ENCODE measurements around the gene GARIN5A.

GARIN5A gene

DNA sequence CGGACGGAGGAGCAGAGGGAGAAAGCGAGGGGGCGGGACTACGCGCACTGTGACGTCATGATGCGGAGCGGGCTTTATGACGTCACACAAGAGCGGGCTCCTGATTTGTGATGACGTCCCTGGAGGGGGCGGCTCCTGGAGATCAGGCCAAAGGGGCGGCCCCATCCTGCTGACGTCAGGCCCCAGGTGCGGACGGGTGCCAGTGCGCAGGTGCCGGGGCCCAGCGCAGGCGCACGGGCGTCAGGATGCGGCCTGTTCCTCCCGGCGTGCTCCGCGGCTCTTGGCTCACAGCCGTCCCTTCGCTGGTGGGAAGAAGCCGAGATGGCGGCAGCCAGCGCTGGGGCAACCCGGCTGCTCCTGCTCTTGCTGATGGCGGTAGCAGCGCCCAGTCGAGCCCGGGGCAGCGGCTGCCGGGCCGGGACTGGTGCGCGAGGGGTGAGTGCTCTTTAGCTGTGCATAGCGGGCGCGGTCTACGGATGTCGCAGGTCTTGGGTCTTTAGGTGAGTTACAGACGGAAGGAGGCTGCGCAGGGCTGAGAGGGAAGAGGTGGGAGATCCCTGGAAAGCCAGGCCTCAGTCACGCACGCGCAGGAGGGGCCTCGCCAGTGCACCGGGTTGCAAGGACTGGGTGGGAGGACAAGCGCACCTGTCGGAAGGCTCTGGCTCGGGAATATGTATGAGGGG, at the start of gene GARIN5A, which contains the start of gene EMC10:
Gene GARIN5A (minus strand): TSS at position 625 of the 683 bp plus-strand sequence. CDS start 460 bp downstream, at position 165.
Gene EMC10 (plus strand): TSS at position 284 of the 683 bp plus-strand sequence. CDS start 38 bp downstream, at position 322.
- peak; percentile 94 to 95 for DNase-seq (ENCODE audit: low read depth in 2 of 2)

DNA sequence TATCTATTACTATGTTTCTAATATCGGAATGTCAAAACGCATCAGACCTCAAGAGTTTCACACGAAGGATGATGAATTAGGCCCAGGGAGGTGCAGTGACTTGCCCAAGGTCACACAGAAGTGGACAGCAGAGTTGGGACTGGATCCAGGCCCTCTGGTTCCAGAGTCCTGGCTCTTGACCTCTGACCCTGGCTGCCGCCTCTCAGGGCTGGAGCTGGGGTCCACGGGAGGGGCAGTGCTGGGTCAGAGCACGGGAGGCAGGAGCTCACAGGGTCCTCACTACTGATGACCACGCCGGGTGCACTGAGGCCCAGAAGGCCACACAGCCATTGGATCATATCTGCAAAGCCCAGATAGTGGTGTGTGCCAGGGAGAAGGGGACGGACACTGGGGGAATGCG, 46.2 kb upstream of the GARIN5A start:
- no peak for DNase-seq (ENCODE audit: low read depth in 2 of 2)

GRCh38 chr19:50520822-50521465, 44.3 kb upstream of the GARIN5A start:
- no peak for DNase-seq (ENCODE audit: low read depth in 2 of 2)

DNA sequence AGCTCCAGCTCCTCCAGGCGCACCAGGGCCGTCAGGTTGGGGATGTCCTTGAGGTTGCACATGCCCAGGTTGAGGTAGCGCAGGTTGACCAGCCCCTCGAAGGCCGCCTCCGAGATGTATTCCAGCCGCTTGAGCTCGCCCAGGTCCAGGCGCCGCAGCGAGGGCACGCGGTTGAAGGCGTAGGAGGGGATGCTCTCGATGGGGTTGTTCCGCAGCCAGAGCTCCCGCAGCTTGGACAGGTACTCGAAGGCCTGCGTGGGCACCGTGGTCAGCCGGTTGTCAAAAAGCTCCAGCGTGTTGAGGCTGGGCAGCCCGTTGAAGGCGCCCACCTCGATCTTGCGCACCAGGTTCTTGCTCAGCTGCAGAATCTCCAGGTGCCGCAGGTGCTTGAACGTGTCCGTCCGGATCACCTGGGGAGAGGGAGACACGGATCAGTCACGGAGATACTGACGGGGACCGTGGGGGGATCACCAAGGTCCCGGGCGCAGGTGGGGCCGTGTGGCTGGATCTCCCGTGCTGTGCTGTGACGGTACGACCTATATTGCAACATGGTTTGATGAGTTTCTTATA, 42.4 kb upstream of the GARIN5A start:
- no peak for DNase-seq (ENCODE audit: low read depth in 2 of 2)

- DNase-seq (ENCODE audit: low read depth in 2 of 2) = no peak
Observed at GRCh38 chr19:50518091-50519005, 41.7 kb upstream of the GARIN5A start.

DNA sequence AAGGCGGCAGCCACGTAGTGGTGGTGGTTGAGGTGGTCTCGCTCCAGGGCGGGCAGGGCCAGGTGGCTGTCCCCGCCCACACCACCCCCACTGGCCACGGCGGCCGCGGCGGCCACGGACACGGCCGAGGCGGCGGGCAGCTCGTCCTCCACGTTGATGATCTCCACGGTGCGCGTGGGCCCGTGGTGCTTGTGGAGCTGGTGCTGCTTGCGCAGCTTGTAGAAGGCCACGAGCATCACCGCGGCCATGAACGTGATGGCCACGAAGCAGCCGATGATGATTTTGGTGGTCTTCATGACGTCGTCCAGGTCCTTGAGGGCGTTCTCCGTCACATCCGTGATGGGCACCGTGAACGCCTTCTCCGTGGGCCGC, 41.0 kb upstream of the GARIN5A start:
- no peak for DNase-seq (ENCODE audit: low read depth in 2 of 2)

GRCh38 chr19:50516964-50517703, 40.5 kb upstream of the GARIN5A start:
- DNase-seq (ENCODE audit: low read depth in 2 of 2) = no peak

DNA sequence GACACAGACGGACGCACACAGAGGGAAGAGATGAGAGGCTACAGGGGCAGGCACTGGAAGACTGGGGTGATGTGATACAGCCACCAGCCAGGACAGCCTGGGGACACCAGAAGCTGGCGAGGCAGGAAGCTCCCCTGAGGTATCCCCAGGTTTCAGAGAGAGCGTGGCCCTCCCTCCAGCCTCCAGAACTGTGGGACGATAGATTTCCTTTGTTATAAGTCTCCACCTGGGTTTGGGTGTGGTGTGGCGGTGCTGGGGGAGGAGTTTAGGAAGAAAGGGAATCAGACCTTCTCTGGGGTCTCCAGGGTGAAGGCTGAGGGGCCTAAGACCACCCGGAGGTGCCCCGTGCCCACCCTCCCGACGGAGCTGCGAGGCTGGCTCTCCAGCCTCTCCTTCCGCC, 39.8 kb upstream of the GARIN5A start:
- no peak for DNase-seq (ENCODE audit: low read depth in 2 of 2)

DNA sequence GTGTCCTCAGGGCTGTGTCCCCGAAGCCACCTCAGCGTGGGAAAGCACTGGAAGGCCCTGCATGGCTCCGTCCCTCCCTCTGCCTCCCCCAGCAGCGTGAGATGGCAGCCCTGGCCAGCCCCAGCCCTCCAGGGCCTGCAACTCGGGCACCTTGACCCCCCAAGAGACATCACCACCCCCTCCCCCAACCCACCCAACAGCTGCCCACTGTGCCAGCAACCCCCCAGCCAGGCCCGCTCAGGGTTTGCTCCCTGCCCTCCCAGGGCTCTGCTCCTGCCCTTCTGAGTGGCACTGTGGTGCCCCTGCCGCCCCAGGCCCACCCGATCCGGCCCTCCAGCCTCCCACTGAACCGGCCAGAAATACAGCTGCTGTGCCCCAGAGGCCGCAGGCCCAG, 38.5 kb upstream of the GARIN5A start:
- DNase-seq (ENCODE audit: low read depth in 2 of 2) = no peak

- DNase-seq (ENCODE audit: low read depth in 2 of 2) = no peak
Observed at GRCh38 chr19:50514346-50515167, 37.9 kb upstream of the GARIN5A start.

- no peak for DNase-seq (ENCODE audit: low read depth in 2 of 2)
Observed at GRCh38 chr19:50513746-50514345, 37.2 kb upstream of the GARIN5A start, which contains the start of gene ASPDH. ASPDH (minus strand) TSS chr19:50513913; CDS start chr19:50513823, 90 bp downstream.

DNA sequence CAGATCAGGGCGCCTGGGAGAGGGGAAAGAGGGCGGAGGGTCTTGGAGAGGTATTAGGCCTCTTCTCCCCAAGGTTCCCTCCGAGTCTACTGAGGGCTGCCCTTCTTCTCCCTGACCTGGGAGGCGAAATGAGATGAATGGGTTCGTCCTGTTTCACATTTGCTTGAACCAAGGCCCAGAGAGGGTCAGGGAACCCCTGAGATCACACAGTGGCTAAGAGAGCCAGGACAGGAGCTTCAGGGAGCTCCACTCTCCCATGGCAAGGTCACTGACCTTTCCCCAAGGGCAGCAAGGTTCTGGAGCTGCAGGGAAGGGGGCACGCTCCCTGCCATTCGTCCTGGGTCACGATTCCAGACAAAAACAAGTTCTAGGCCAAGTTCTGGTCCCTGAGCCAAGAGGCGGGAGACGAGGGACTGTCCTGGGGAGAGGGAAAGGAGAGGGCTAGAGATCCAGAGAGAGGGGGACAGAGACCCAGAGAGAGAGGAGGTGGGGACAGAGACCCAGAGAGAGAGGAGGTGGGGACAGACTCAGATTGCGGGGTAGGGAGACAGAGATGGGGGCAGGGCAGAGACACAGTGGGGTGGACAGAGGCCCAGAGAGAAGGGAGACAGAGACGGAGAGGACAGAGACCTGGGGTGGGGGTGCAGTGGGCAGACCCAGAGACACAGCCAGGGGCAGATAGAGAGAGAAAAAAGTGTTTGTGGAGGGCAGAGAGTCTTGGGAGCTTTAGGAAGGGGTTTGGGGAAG, 36.5 kb upstream of the GARIN5A start:
- DNase-seq (ENCODE audit: low read depth in 2 of 2) = no peak

DNA sequence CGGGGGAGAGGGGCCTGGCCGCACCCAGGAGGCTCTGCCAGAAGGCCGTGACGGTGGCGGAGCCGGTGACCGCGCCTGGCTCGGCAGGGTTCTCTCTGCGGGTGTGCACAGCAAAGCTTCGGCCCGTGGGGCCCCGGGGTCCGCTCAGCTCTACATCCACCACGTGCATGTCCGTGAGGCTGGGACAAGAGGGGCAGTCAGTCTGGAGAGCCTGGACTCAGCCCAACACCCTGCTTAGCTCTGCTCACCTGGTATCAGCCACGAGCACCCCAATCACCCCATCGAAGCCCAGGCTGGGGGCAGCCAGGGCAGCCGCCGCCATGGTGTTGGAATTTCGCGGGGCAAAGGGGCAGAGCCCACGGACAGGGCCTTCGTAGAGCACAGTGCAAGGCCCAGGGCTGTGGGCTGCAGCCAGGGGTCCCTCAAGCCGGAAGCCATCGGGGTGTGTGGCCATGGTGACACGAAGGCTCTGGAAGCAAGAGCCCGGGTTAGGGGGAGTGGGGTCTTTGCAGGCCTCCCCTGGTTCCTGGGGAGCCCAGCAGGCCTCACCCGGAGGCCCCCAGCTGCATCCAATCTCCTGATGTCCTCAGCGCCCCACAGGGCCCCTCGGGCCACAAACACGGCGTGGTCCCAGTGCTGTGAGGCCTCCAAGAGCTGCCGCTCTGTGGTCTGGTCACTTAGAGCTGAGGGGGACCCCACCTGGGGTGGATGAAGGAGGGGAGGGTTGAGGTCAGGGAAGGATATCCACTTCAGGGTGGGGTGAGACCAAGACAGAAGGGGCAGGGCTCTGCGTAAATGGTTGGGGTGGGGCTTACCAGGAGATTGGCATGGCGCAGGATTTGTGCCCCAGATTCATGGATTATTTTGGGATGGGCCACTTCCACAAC, 35.7 kb upstream of the GARIN5A start:
- no peak for DNase-seq (ENCODE audit: low read depth in 2 of 2)

GRCh38 chr19:50511069-50511822, 34.6 kb upstream of the GARIN5A start, which contains the start of gene JOSD2:
JOSD2 (minus strand) TSS chr19:50511191; CDS start chr19:50510431, 760 bp downstream.
- peak; percentile 93 to 96 for DNase-seq (ENCODE audit: low read depth in 2 of 2)

- no peak for DNase-seq (ENCODE audit: low read depth in 2 of 2)
Observed at GRCh38 chr19:50510700-50511068, 34.0 kb upstream of the GARIN5A start.

GRCh38 chr19:50510121-50510670, 33.5 kb upstream of the GARIN5A start:
- no peak for DNase-seq (ENCODE audit: low read depth in 2 of 2)

DNA sequence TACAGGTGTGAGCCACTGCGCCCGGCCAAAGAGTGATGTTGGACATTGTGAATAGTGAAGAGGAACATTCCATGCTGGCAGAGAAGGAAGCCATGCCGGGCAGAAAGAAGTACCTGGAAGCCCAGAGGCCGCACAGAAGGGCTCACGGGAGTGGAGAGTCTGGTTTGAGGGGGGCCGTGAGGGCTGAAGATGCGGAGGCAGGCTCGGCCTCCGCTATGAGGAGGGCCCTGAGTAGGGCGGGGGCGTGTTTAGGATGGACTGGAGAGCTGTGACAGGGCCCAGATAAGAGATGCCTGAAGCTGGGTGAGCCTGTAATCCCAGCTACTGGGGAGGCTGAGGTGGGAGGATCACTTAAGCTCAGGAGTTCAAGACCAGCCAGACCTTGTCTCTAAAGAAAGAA, 32.7 kb upstream of the GARIN5A start:
- DNase-seq (ENCODE audit: low read depth in 2 of 2) = no peak
